Hepatocyte (in vitro differentiated cells): Measurements from ENCODE around the gene SMS. TPM values are rescaled to one million over a fixed set of nuclear protein-coding genes. Genes with fewer than 3 reads are reported as not detected.

Experiments
- DNase-seq: peaks from one replicate; pipeline ENCODE4 v3.0.0-alpha.2; 2016; ENCODE audit warnings: low spot score
- H2AFZ ChIP-seq: fragments of 200-600 bp; sonication (generic); 2 replicates; pipeline ENCODE4 v1.6.0; 2016; ENCODE audit warnings: antibody characterized with exemption, mild to moderate bottlenecking
- H3K27ac ChIP-seq: fragments of 200-600 bp; sonication (generic); 2 replicates; pipeline ENCODE4 v1.5.1; 2016; ENCODE audit warnings: mild to moderate bottlenecking
- H3K27me3 ChIP-seq: fragments of 200-600 bp; sonication (generic); 2 replicates; pipeline ENCODE4 v1.6.1; 2016
- H3K36me3 ChIP-seq: fragments of 200-600 bp; sonication (generic); replicated peaks from 2 replicates; pipeline ENCODE4 v1.5.1; 2016; ENCODE audit warnings: low read depth; ENCODE audit not compliant: insufficient read depth
- H3K4me1 ChIP-seq: fragments of 200-600 bp; sonication (generic); 2 replicates; pipeline ENCODE4 v1.5.1; 2016; ENCODE audit warnings: mild to moderate bottlenecking, moderate library complexity; ENCODE audit not compliant: insufficient read depth
- H3K4me2 ChIP-seq: fragments of 200-600 bp; sonication (generic); 2 replicates; pipeline ENCODE4 v1.6.0; 2016
- H3K4me3 ChIP-seq: fragments of 200-600 bp; sonication (generic); 2 replicates; pipeline ENCODE4 v1.5.1; 2016; ENCODE audit warnings: mild to moderate bottlenecking
- H3K79me2 ChIP-seq: fragments of 200-600 bp; sonication (generic); 2 replicates; pipeline ENCODE4 v1.6.0; 2017; ENCODE audit warnings: mild to moderate bottlenecking
- H3K9me2 ChIP-seq: fragments of 200-600 bp; sonication (generic); replicated peaks from 2 replicates; pipeline ENCODE4 v1.6.0; 2017; ENCODE audit warnings: mild to moderate bottlenecking; ENCODE audit not compliant: insufficient read depth
- H3K9me3 ChIP-seq: fragments of 200-600 bp; sonication (generic); 2 replicates; pipeline ENCODE4 v1.5.1; 2016; ENCODE audit warnings: low read depth, mild to moderate bottlenecking
- H4K20me1 ChIP-seq: fragments of 200-600 bp; sonication (generic); 2 replicates; pipeline ENCODE4 v1.6.0; 2016; ENCODE audit warnings: mild to moderate bottlenecking; ENCODE audit not compliant: insufficient read depth, poor library complexity, severe bottlenecking
- CTCF ChIP-seq: fragments of 200-600 bp; sonication (generic); IDR thresholded peaks from 2 replicates; pipeline ENCODE4 v1.5.1; 2016; ENCODE audit warnings: antibody characterized with exemption, mild to moderate bottlenecking; ENCODE audit not compliant: poor library complexity
- EZH2 ChIP-seq: fragments of 200-600 bp; sonication (generic); IDR thresholded peaks from 2 replicates; pipeline ENCODE4 v1.6.1; 2016; ENCODE audit warnings: antibody characterized with exemption, mild to moderate bottlenecking, borderline replicate concordance
- EZH2phosphoT487 ChIP-seq: fragments of 200-600 bp; sonication (generic); IDR thresholded peaks from one replicate; pipeline ENCODE4 v1.6.1; 2018; ENCODE audit warnings: antibody characterized with exemption, mild to moderate bottlenecking, low read depth, moderate library complexity; ENCODE audit not compliant: unreplicated experiment, severe bottlenecking
- WGBS: methylation state at CpG from one replicate; pipeline ENCODE4 v1.1.6; 2016; ENCODE audit warnings: low lambda C conversion rate; ENCODE audit errors: missing lambda C conversion rate; 5-methylcytosine and 5-hydroxymethylcytosine counted together
- polyA plus RNA-seq: library from polyadenylated mRNA; unstranded; fragments of >200 nt; fragmentation: Nextera tagmentation; extraction: Ambion mirVana; gene quantifications from 2 replicates; pipeline ENCODE4 v1.2.1, GENCODE V29; 2016
- total RNA-seq: library from RNA; depleted of rRNA; stranded (reverse); fragments of >200 nt; gene quantifications from 2 replicates; pipeline ENCODE4 v1.2.3, GENCODE V29; 2014

SMS gene
- total and polyA plus RNA-seq, 2 experiments from 2014 or later: 70.1 to 80.9 TPM

- Histone ChIP-seq H3K4me2 (no peak overlapping the region), H3K27ac (no peak overlapping the region), H3K9me2 (no peaks in the 10 kb centered on the region), H3K79me2 (peaks cover 94% of the 10 kb centered on the region), H3K36me3 (no peaks in the 10 kb centered on the region), H3K4me1 (peaks cover 8% of the 10 kb centered on the region), H4K20me1 (peaks cover 10% of the 10 kb centered on the region), H2AFZ (no peak overlapping the region), H3K4me3 (no peak overlapping the region), H3K9me3 (no peaks in the 10 kb centered on the region), H3K27me3 (no peaks in the 10 kb centered on the region)
- TF ChIP-seq EZH2: no peak
- no peak for TF ChIP-seq EZH2phosphoT487
- no peak for TF ChIP-seq CTCF
- 65% methylated on average over 12 of the region's 12 CpGs for WGBS
- no peak for DNase-seq
Measured at GRCh38 chrX:21959362-21960051, 19.0 kb downstream of the SMS start.

GRCh38 chrX:21960569-21961541 lies 20.3 kb downstream of the SMS start:
- no peak for DNase-seq
- Histone ChIP-seq H3K27ac (no peak overlapping the region), H4K20me1 (peaks cover 10% of the 10 kb centered on the region), H3K27me3 (no peaks in the 10 kb centered on the region), H3K79me2 (peaks cover 90% of the 10 kb centered on the region), H3K9me2 (no peaks in the 10 kb centered on the region), H2AFZ (no peak overlapping the region), H3K36me3 (no peaks in the 10 kb centered on the region), H3K4me2 (no peak overlapping the region), H3K9me3 (no peaks in the 10 kb centered on the region), H3K4me3 (no peak overlapping the region), H3K4me1 (peaks cover 8% of the 10 kb centered on the region)
- TF ChIP-seq EZH2 (no peak), CTCF (no peak), EZH2phosphoT487 (no peak)
- WGBS: 55% methylated on average over 7 of the region's 7 CpGs

- Histone ChIP-seq H3K4me3 (no peak overlapping the region), H4K20me1 (peaks cover 10% of the 10 kb centered on the region), H2AFZ (no peak overlapping the region), H3K9me2 (no peaks in the 10 kb centered on the region), H3K9me3 (no peaks in the 10 kb centered on the region), H3K36me3 (no peaks in the 10 kb centered on the region), H3K79me2 (peaks cover 90% of the 10 kb centered on the region), H3K4me1 (peaks cover 8% of the 10 kb centered on the region), H3K27ac (no peak overlapping the region), H3K4me2 (no peak overlapping the region), H3K27me3 (no peaks in the 10 kb centered on the region)
- TF ChIP-seq CTCF (no peak), EZH2phosphoT487 (no peak), EZH2 (no peak)
- no peak for DNase-seq
Measured at GRCh38 chrX:21962361-21962760, 21.9 kb downstream of the SMS start.
